ENCODE results near the gene TTC21A. TPM values are rescaled to one million over a fixed set of nuclear protein-coding genes. Genes with fewer than 3 reads are reported as not detected.

The TTC21A gene
- total and polyA plus RNA-seq, 2 of the 13 experiments (the other 11 are each of a cell fraction or from before 2014, with no cell fraction given) = 0.31 to 1.5 TPM

GRCh38 chr3:39100500-39100886 is 7.0 kb upstream of the TTC21A start:
- Histone ChIP-seq H3K36me3 (replicated peaks in 1 of 2; ENCODE audit: control insufficient read depth in 1 of 2, insufficient read depth in 2 of 2, low read length in 2 of 2) (peaks cover 11 to 47% of the 10 kb centered on the region in 2 experiments), H3K4me2 (ENCODE audit: low read depth, low read length) (no peak overlapping the region), H3K4me1 (ENCODE audit: insufficient read depth, low read length) (peaks cover 29% of the 10 kb centered on the region), H2AFZ (ENCODE audit: low read length) (no peak overlapping the region), H3K9me3 (ENCODE audit: low read length) (no peaks in the 10 kb centered on the region), H3K27me3 (ENCODE audit: control insufficient read depth in 1 of 2, insufficient read depth in 2 of 2, low read length in 2 of 2) (no peaks in the 10 kb centered on the region), H4K20me1 (ENCODE audit: insufficient read depth, low read length) (no peaks in the 10 kb centered on the region), H3K4me3 (replicated peaks in 1 of 3; ENCODE audit: insufficient read depth in 1 of 3, low read depth in 2 of 3, low read length in 3 of 3) (no peak overlapping the region), H3K79me2 (ENCODE audit: insufficient read depth, low read length) (peaks cover 7% of the 10 kb centered on the region), H3K9ac (ENCODE audit: insufficient read depth, low read depth, low read length) (no peak overlapping the region), H3K27ac (ENCODE audit: extremely low read length, insufficient read depth, low read length) (no peak overlapping the region)
- POLR2A ChIA-PET = no interaction called here
- 100% methylated on average over 6 of the region's 9 CpGs for WGBS (ENCODE audit: low lambda C conversion rate)
- in situ Hi-C loops (cut with HindIII; ENCODE audit: extremely low pct_ligation_motif_present, low pct_unique_long_range_greater_than_20kb) = no loop called here
- ATAC-seq (no peak), DNase-seq (ENCODE audit: low spot score) (no peak), FAIRE-seq (no peak)
- TF ChIP-seq ETV6 (CRISPR knock-in tag; conservative IDR thresholded peaks at IDR 0.05) = no peak
- TF ChIP-seq PBX3 (CRISPR knock-in tag; IDR thresholded peaks at IDR 0.05; ENCODE audit: borderline replicate concordance) = no peak
- TF ChIP-seq, protein P1, sequence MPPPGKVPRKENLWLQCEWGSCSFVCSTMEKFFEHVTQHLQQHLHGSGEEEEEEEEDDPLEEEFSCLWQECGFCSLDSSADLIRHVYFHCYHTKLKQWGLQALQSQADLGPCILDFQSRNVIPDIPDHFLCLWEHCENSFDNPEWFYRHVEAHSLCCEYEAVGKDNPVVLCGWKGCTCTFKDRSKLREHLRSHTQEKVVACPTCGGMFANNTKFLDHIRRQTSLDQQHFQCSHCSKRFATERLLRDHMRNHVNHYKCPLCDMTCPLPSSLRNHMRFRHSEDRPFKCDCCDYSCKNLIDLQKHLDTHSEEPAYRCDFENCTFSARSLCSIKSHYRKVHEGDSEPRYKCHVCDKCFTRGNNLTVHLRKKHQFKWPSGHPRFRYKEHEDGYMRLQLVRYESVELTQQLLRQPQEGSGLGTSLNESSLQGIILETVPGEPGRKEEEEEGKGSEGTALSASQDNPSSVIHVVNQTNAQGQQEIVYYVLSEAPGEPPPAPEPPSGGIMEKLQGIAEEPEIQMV (CRISPR knock-in tag; IDR thresholded peaks at IDR 0.05; ENCODE audit: low read depth) = no peak
- no peak for TF ChIP-seq ZNF563 (CRISPR knock-in tag; IDR thresholded peaks at IDR 0.05)
- TF ChIP-seq FOXA3 (CRISPR knock-in tag; IDR thresholded peaks at IDR 0.05) = no peak
- no peak for TF ChIP-seq SMYD3 (CRISPR knock-in tag; IDR thresholded peaks at IDR 0.05)
- no peak for TF ChIP-seq FOSL1 (CRISPR knock-in tag; IDR thresholded peaks at IDR 0.05; ENCODE audit: borderline replicate concordance)
- TF ChIP-seq, protein P2, sequence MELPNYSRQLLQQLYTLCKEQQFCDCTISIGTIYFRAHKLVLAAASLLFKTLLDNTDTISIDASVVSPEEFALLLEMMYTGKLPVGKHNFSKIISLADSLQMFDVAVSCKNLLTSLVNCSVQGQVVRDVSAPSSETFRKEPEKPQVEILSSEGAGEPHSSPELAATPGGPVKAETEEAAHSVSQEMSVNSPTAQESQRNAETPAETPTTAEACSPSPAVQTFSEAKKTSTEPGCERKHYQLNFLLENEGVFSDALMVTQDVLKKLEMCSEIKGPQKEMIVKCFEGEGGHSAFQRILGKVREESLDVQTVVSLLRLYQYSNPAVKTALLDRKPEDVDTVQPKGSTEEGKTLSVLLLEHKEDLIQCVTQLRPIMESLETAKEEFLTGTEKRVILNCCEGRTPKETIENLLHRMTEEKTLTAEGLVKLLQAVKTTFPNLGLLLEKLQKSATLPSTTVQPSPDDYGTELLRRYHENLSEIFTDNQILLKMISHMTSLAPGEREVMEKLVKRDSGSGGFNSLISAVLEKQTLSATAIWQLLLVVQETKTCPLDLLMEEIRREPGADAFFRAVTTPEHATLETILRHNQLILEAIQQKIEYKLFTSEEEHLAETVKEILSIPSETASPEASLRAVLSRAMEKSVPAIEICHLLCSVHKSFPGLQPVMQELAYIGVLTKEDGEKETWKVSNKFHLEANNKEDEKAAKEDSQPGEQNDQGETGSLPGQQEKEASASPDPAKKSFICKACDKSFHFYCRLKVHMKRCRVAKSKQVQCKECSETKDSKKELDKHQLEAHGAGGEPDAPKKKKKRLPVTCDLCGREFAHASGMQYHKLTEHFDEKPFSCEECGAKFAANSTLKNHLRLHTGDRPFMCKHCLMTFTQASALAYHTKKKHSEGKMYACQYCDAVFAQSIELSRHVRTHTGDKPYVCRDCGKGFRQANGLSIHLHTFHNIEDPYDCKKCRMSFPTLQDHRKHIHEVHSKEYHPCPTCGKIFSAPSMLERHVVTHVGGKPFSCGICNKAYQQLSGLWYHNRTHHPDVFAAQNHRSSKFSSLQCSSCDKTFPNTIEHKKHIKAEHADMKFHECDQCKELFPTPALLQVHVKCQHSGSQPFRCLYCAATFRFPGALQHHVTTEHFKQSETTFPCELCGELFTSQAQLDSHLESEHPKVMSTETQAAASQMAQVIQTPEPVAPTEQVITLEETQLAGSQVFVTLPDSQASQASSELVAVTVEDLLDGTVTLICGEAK (IDR thresholded peaks at IDR 0.05) = no peak
- TF ChIP-seq, protein P2 (CRISPR knock-in tag; IDR thresholded peaks at IDR 0.05) = no peak
- no peak for TF ChIP-seq CHD4 (IDR thresholded peaks at IDR 0.05; ENCODE audit: borderline replicate concordance, low read length)
- TF ChIP-seq, protein P3, sequence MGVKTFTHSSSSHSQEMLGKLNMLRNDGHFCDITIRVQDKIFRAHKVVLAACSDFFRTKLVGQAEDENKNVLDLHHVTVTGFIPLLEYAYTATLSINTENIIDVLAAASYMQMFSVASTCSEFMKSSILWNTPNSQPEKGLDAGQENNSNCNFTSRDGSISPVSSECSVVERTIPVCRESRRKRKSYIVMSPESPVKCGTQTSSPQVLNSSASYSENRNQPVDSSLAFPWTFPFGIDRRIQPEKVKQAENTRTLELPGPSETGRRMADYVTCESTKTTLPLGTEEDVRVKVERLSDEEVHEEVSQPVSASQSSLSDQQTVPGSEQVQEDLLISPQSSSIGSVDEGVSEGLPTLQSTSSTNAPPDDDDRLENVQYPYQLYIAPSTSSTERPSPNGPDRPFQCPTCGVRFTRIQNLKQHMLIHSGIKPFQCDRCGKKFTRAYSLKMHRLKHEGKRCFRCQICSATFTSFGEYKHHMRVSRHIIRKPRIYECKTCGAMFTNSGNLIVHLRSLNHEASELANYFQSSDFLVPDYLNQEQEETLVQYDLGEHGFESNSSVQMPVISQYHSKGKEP (CRISPR knock-in tag; IDR thresholded peaks at IDR 0.05) = no peak
- TF ChIP-seq ZNF607 (CRISPR knock-in tag; IDR thresholded peaks at IDR 0.05; ENCODE audit: borderline replicate concordance) = no peak
- CTCF ChIA-PET (ENCODE audit: low intra/inter-chr PET ratio, low total read pairs) = interaction anchor here (1.2 to 1.5 kb wide), 2 partner anchors 187 to 191 kb away, joined by 3 to 13 read pairs; no protein-coding TSS in a partner anchor
- intact Hi-C loops (cut with micrococcal nuclease; ENCODE audit: unreplicated experiment) = no loop called here
- no TSS peak for BruUV-seq (replicated peaks)

Data from HepG2 (cell line).